Epithelial cell of esophagus (primary cell): Measurements from ENCODE around the gene E2F6.

Source experiments
- DNase-seq: peaks from one replicate; pipeline ENCODE4 v3.0.0; 2010; ENCODE audit warnings: low read depth
- H3K4me3 ChIP-seq: 2 replicates; pipeline ENCODE4 v1.5.1; 2011; ENCODE audit warnings: mild to moderate bottlenecking, low read length, control low read depth
- CTCF ChIP-seq: IDR thresholded peaks from 2 replicates; pipeline ENCODE4 v1.5.1; 2011; ENCODE audit warnings: low read depth, mild to moderate bottlenecking, low read length, control low read depth, inconsistent platforms; ENCODE audit not compliant: insufficient read depth; ENCODE audit errors: missing control alignments

E2F6 gene

GRCh38 chr2:11478899-11479605, 13.1 kb upstream of the E2F6 start:
- H3K4me3 ChIP-seq = no peak overlapping the region
- DNase-seq = no peak
- no peak for TF ChIP-seq CTCF

GRCh38 chr2:11477994-11478393, 12.0 kb upstream of the E2F6 start:
- peak; percentile 86 for TF ChIP-seq CTCF
- peak; percentile 88 for DNase-seq
- no peak overlapping the region for H3K4me3 ChIP-seq

- DNase-seq = no peak
- H3K4me3 ChIP-seq = no peak overlapping the region
- TF ChIP-seq CTCF = no peak
These were observed 7.9 kb upstream of the E2F6 start for GRCh38 chr2:11473659-11474433.

- no peak overlapping the region for H3K4me3 ChIP-seq
- no peak for TF ChIP-seq CTCF
- no peak for DNase-seq
These were observed 1.8 kb upstream of the E2F6 start for GRCh38 chr2:11467749-11468148.

- TF ChIP-seq CTCF = no peak
- H3K4me3 ChIP-seq = no peak overlapping the region
- no peak for DNase-seq
These were observed 1.2 kb upstream of the E2F6 start for GRCh38 chr2:11467129-11467649.

GRCh38 chr2:11466307-11467128, 557 bp upstream of the E2F6 start:
- no peak for TF ChIP-seq CTCF
- peak; percentile 4 for DNase-seq
- peak overlapping the region; percentile 81 for H3K4me3 ChIP-seq
